GM12801 (cell line): ENCODE results near the gene GBGT1.

Experiments used
- CTCF ChIP-seq: IDR thresholded peaks from one replicate; pipeline ENCODE4 v1.5.1; 2011; ENCODE audit warnings: control low read depth; ENCODE audit not compliant: insufficient read length; ENCODE audit errors: extremely low read depth

The GBGT1 gene

GRCh38 chr9:133204993-133205336, 41.3 kb upstream of the GBGT1 start:
- no peak for TF ChIP-seq CTCF

- TF ChIP-seq CTCF = no peak
These were observed 40.8 kb upstream of the GBGT1 start for GRCh38 chr9:133204335-133204992.

- no peak for TF ChIP-seq CTCF
These were observed 39.9 kb upstream of the GBGT1 start for GRCh38 chr9:133203506-133204075.

GRCh38 chr9:133202688-133203453, 39.2 kb upstream of the GBGT1 start:
- no peak for TF ChIP-seq CTCF

GRCh38 chr9:133202145-133202513, 38.4 kb upstream of the GBGT1 start:
- TF ChIP-seq CTCF = no peak

GRCh38 chr9:133201424-133202144, 37.9 kb upstream of the GBGT1 start:
- no peak for TF ChIP-seq CTCF

GRCh38 chr9:133200631-133201030, 36.9 kb upstream of the GBGT1 start:
- TF ChIP-seq CTCF = no peak
